NK-92 treated with Interleukin-12 subunit alpha and Interleukin-12 subunit beta, amount 100 ng/mL, for 24 hours (cell line): ENCODE measurements around the gene CLRN2.

Experiments
- DNase-seq: peaks from one replicate; lab custom pipeline; 2025; lab: John Stamatoyannopoulos, UW

The CLRN2 gene

GRCh38 chr4:17514865-17515264, at the start of gene CLRN2:
Gene CLRN2, plus strand, starts transcription at chr4:17515165. Its CDS starts 102 bp downstream, at chr4:17515267.
- DNase-seq = no peak

GRCh38 chr4:17468619-17469221, 46.2 kb upstream of the CLRN2 start:
- no peak for DNase-seq

- DNase-seq = no peak
These were observed 44.9 kb upstream of the CLRN2 start for GRCh38 chr4:17469931-17470674.

- DNase-seq = no peak
These were observed 39.5 kb upstream of the CLRN2 start for GRCh38 chr4:17475481-17475880.

- DNase-seq = no peak
These were observed 38.1 kb upstream of the CLRN2 start for GRCh38 chr4:17476853-17477252.

GRCh38 chr4:17477774-17478472, 37.0 kb upstream of the CLRN2 start:
- DNase-seq = no peak

GRCh38 chr4:17480210-17480927, 34.6 kb upstream of the CLRN2 start:
- no peak for DNase-seq

GRCh38 chr4:17480955-17481354, 34.0 kb upstream of the CLRN2 start:
- DNase-seq = no peak

GRCh38 chr4:17482716-17483115, 32.2 kb upstream of the CLRN2 start:
- DNase-seq = no peak

GRCh38 chr4:17489123-17489522, 25.8 kb upstream of the CLRN2 start:
- DNase-seq = no peak

GRCh38 chr4:17489721-17490120, 25.2 kb upstream of the CLRN2 start:
- no peak for DNase-seq

- DNase-seq = no peak
These were observed 24.3 kb upstream of the CLRN2 start for GRCh38 chr4:17490575-17491059.

GRCh38 chr4:17491196-17491595, 23.8 kb upstream of the CLRN2 start:
- no peak for DNase-seq

- no peak for DNase-seq
These were observed 22.8 kb upstream of the CLRN2 start for GRCh38 chr4:17492058-17492741.

GRCh38 chr4:17492876-17493275, 22.1 kb upstream of the CLRN2 start:
- no peak for DNase-seq

- DNase-seq = no peak
These were observed 21.3 kb upstream of the CLRN2 start for GRCh38 chr4:17493619-17494018.

GRCh38 chr4:17494258-17495190, 20.4 kb upstream of the CLRN2 start:
- DNase-seq = no peak

GRCh38 chr4:17497890-17498523, 17.0 kb upstream of the CLRN2 start:
- DNase-seq = no peak

- DNase-seq = no peak
These were observed 14.4 kb upstream of the CLRN2 start for GRCh38 chr4:17500574-17500973.

GRCh38 chr4:17502756-17503155, 12.2 kb upstream of the CLRN2 start:
- DNase-seq = no peak
